ENCODE results near the gene SOCS3.

Gene SOCS3

DNA sequence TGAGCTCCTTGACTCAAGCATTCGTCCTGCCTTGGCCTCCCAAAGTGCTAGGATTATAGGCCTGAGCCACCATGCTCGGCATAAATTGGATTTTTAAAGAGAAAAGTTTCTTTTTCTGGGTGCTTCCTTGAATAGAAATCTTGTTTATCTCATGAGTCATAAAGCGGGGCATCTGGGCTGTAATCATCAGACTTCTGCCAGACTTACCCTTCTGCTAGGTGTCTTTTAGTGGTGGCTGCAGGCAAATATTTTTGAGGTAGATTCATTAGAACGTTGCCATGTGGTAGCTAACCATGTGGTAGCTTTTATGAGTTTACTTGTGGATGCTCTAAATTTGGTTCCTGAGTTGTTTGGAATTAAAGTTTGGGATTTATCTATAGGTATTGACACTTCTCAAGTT lies 32.0 kb upstream of the SOCS3 start:
- peaks cover 33% of the 10 kb centered on the region for H3K36me3 ChIP-seq (ENCODE audit: control insufficient read depth, low read length)
- no peaks in the 10 kb centered on the region for H3K9me3 ChIP-seq (ENCODE audit: control insufficient read depth, insufficient read depth, low read length)
- no peaks in the 10 kb centered on the region for H3F3A ChIP-seq (ENCODE audit: control insufficient read depth, insufficient read depth)
- no peaks in the 10 kb centered on the region for H3K27me3 ChIP-seq (ENCODE audit: control insufficient read depth, low read length)
- H3K4me3 ChIP-seq (ENCODE audit: low read length), result no peak overlapping the region
- no peak for TF ChIP-seq EZH2phosphoT487 (IDR thresholded peaks at IDR 0.05; ENCODE audit: borderline replicate concordance, low read length)
- TF ChIP-seq CTCF (IDR thresholded peaks at IDR 0.05; ENCODE audit: low read depth, low read length, poor library complexity, severe bottlenecking), result no peak
- peaks cover 76% of the 10 kb centered on the region for H3K79me2 ChIP-seq (ENCODE audit: control insufficient read depth, low read length)
- no peak overlapping the region for H3K4me2 ChIP-seq (ENCODE audit: low read length)
- peaks cover 2% of the 10 kb centered on the region for H4K20me1 ChIP-seq (ENCODE audit: control insufficient read depth, insufficient read depth, low read depth, low read length)
- H3K4me1 ChIP-seq (ENCODE audit: control insufficient read depth, low read length), result peaks cover 21% of the 10 kb centered on the region
- no peak overlapping the region for H3K27ac ChIP-seq (ENCODE audit: low read depth, low read length)
- H3K9me2 ChIP-seq (replicated peaks; ENCODE audit: control insufficient read depth, low read length), result no peaks in the 10 kb centered on the region

- TF ChIP-seq CTCF (IDR thresholded peaks at IDR 0.05; ENCODE audit: low read depth, low read length, poor library complexity, severe bottlenecking) (no peak), EZH2phosphoT487 (IDR thresholded peaks at IDR 0.05; ENCODE audit: borderline replicate concordance, low read length) (no peak)
- H3K4me3 ChIP-seq (ENCODE audit: low read length), result no peak overlapping the region
- H3K4me1 ChIP-seq (ENCODE audit: control insufficient read depth, low read length), result peaks cover 29% of the 10 kb centered on the region
- H3K36me3 ChIP-seq (ENCODE audit: control insufficient read depth, low read length), result peaks cover 25% of the 10 kb centered on the region
- H3K4me2 ChIP-seq (ENCODE audit: low read length), result no peak overlapping the region
- H4K20me1 ChIP-seq (ENCODE audit: control insufficient read depth, insufficient read depth, low read depth, low read length), result peaks cover 5% of the 10 kb centered on the region
- H3K79me2 ChIP-seq (ENCODE audit: control insufficient read depth, low read length), result peaks cover 84% of the 10 kb centered on the region
- H3K9me2 ChIP-seq (replicated peaks; ENCODE audit: control insufficient read depth, low read length), result no peaks in the 10 kb centered on the region
- no peak overlapping the region for H3K27ac ChIP-seq (ENCODE audit: low read depth, low read length)
- H3K9me3 ChIP-seq (ENCODE audit: control insufficient read depth, insufficient read depth, low read length), result no peaks in the 10 kb centered on the region
- no peaks in the 10 kb centered on the region for H3F3A ChIP-seq (ENCODE audit: control insufficient read depth, insufficient read depth)
- no peaks in the 10 kb centered on the region for H3K27me3 ChIP-seq (ENCODE audit: control insufficient read depth, low read length)
These were observed 31.2 kb upstream of the SOCS3 start for GRCh38 chr17:78391051-78391431.

- peaks cover 11% of the 10 kb centered on the region for H4K20me1 ChIP-seq (ENCODE audit: control insufficient read depth, insufficient read depth, low read depth, low read length)
- no peak overlapping the region for H3K4me2 ChIP-seq (ENCODE audit: low read length)
- H3K9me3 ChIP-seq (ENCODE audit: control insufficient read depth, insufficient read depth, low read length), result no peaks in the 10 kb centered on the region
- no peaks in the 10 kb centered on the region for H3F3A ChIP-seq (ENCODE audit: control insufficient read depth, insufficient read depth)
- no peaks in the 10 kb centered on the region for H3K9me2 ChIP-seq (replicated peaks; ENCODE audit: control insufficient read depth, low read length)
- H3K27me3 ChIP-seq (ENCODE audit: control insufficient read depth, low read length), result no peaks in the 10 kb centered on the region
- no peak overlapping the region for H3K27ac ChIP-seq (ENCODE audit: low read depth, low read length)
- H3K79me2 ChIP-seq (ENCODE audit: control insufficient read depth, low read length), result peaks cover 87% of the 10 kb centered on the region
- peaks cover 24% of the 10 kb centered on the region for H3K36me3 ChIP-seq (ENCODE audit: control insufficient read depth, low read length)
- TF ChIP-seq EZH2phosphoT487 (IDR thresholded peaks at IDR 0.05; ENCODE audit: borderline replicate concordance, low read length), result no peak
- TF ChIP-seq CTCF (IDR thresholded peaks at IDR 0.05; ENCODE audit: low read depth, low read length, poor library complexity, severe bottlenecking), result no peak
- no peak overlapping the region for H3K4me3 ChIP-seq (ENCODE audit: low read length)
- H3K4me1 ChIP-seq (ENCODE audit: control insufficient read depth, low read length), result peaks cover 35% of the 10 kb centered on the region
These were observed 30.6 kb upstream of the SOCS3 start for GRCh38 chr17:78390241-78391050.

All from DOHH2 (cell line).